Tongue (tissue), 2 donors: Measurements from ENCODE around the gene APOC4. TPM values are rescaled to one million over a fixed set of nuclear protein-coding genes. Genes with fewer than 3 reads are reported as not detected.
"Not testable (repeated sequence)": the region's sequence is repeated elsewhere in the genome, so short reads cannot be mapped to it uniquely, and the experiment has no call there.

Experiments used
- DNase-seq: peaks from one replicate; pipeline ENCODE4 v3.0.0-alpha.2; 2015
- total RNA-seq: library from RNA; depleted of rRNA; stranded (reverse); fragments of >200 nt; gene quantifications from one replicate; pipeline ENCODE4 v1.2.3, GENCODE V29; 2014

The APOC4 gene
- total RNA-seq, 1 donor from 2014 or later = not detected

GRCh38 chr19:44914433-44915206 lies 27.4 kb upstream of the APOC4 start, which contains the start of gene APOC1:
Gene APOC1 (plus strand): TSS chr19:44914608. CDS start chr19:44914892, 284 bp downstream.
- DNase-seq = peak; percentile 96

- DNase-seq = no peak
Observed at GRCh38 chr19:44924243-44924725, 17.8 kb upstream of the APOC4 start.

DNA sequence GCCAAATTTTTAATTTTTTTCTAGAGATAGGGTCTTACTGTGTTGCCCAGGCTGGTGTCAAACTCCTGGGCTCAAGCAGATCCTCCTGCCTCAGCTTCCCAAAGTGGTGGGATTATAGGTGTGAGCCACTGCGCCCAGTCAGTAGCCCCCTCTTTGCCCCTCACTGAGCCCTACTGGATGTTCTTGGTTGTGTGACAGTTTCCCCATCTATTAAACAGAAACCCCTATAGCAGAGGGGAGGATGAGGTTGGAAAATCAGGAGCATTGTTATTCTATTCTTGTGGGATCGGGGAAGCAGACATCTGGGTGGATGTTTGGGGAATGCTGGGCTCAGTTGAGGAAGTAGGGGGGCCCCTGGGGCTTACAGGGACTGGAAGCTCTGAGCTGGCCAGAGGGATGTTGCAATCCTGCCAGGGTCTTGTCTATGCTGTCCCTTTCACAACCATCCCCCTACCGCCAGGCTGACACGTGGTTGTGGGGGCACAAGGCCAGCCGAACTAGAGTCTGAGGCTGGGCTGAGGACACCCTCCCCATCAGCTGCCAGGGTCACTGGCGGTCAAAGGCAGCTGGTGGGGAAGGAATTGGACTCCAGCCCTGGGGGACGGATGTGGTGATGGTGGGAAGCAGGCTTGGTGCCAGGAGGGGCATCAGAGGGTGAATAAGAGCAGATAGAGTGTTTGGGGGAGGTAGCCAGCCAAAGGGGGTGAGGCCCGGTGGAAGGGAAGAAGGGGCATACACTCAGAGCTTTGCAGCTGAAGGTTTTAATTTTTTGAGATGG lies 16.7 kb upstream of the APOC4 start:
- peak; percentile 94 for DNase-seq

DNA sequence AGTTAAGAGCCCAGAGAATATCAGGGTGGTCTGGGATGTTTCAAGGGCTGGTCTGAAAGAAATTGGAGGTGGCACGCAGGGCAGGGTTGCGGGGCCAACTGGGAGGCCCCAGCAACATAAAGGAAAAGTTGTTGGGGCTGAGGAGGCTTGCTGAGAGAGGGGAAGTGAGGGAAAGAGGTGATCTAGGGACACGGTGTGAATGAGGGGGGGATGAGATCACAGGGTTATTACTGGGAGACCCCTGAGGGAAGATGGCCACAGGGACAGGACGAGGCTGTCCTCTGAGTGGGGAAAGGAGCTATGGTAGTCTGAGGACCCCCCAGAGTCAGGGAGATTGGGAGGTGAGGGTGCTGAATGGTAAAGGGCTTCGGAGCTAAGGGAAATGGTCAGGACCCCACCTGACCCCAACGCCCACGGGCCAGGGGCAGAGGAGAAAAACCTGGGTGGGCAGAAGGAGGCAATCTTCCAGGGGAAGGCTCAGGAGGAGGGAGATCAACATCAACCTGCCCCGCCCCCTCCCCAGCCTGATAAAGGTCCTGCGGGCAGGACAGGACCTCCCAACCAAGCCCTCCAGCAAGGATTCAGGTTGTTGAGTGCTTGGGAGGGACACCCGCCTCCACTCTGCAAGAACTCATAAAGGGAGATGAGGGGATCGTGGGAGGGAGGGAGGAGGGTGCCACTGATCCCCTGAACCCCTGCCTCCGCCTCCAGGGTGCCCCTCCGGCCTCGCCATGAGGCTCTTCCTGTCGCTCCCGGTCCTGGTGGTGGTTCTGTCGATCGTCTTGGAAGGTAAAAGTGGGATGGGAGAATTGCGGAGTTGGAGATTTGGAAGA lies 15.6 kb upstream of the APOC4 start:
- DNase-seq = not testable (repeated sequence)

DNA sequence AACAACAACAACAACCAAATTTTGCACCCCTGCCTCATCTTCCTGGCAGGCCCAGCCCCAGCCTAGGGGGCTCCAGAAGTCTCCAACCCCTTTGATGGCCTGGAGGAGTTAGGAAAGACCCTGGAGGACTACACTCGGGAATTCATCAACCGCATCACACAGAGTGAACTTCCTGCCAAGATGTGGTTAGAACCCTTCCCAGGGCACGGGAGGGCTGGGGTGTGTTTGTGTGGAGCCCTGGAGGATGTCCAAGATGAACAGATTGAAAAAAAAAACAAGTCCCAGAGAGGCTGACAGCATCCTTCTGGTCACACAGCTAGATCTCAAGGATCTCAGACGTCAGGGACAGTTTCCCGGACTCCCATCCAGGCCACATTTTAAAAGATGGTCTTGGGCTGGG lies 14.3 kb upstream of the APOC4 start:
- no peak for DNase-seq

DNA sequence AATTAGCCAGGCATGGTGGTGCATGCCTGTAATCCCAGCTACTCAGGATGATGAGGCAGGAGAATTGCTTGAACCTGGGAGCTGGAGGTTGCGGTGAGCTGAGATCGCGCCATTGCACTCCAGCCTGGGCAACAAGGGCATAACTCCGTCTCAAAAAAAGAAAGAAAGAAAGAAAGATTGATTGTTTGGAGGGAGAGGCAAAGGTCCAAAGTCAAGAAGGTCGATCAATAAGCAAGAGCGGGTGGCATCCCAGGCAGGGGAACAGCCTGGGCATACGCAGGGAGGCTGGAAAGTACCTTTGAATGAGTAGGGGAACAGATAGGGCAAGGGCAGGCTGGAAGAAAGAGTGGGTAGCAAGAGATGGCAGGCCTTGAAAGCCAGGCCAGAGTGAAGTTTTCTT lies 11.9 kb upstream of the APOC4 start:
- no peak for DNase-seq

GRCh38 chr19:44931541-44931940 lies 10.5 kb upstream of the APOC4 start:
- no peak for DNase-seq

- DNase-seq = no peak
Observed at GRCh38 chr19:44939668-44940067, 2.4 kb upstream of the APOC4 start.

DNA sequence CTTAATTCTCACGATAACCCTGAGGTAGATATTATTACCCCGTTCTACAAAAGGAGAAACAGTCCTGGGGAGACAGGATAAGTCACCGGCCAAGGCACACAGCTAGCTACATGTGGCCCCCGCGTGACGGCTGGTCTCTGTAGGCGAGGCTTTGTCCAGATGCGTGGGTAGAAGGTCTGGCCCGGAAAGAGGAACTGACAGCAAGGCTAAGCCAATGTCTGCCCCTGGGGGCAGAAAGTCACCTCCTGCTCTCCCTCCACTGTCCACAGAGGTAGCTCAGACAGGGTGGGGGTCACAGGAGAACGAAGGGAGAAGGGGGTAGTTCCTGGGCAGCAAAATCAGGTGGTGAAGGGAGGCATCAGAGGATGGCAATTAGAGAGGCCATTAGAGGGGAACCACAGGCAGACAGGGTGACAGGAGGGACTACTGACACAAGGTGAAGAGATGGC lies 1.8 kb downstream of the APOC4 start:
- no peak for DNase-seq

DNA sequence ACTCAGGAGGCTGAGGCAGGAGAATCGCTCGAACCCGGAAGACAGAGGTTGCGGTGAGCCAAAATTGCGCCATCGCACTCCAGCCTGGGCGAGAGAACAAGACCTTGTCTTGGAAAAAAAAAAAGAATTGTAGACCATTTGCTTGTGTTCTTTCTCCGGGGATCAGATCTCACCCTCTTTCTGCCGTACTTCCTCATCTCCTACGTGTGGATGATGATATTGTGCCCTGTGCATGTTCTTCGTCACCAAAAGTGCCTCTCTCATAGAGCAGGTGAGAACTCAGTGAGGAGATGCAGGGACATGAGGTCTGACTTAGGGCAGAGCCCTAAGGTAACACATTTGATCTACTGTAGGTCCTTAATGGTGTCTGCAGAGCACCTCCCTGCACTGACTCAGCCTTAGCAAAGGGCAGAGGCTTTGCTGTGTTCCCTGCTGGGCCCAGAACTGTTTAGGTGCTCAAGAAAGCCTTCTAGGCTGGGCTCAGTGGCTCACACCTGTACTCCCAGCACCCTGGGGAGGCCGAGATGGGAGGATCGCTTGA lies 5.1 kb downstream of the APOC4 start:
- no peak for DNase-seq

DNA sequence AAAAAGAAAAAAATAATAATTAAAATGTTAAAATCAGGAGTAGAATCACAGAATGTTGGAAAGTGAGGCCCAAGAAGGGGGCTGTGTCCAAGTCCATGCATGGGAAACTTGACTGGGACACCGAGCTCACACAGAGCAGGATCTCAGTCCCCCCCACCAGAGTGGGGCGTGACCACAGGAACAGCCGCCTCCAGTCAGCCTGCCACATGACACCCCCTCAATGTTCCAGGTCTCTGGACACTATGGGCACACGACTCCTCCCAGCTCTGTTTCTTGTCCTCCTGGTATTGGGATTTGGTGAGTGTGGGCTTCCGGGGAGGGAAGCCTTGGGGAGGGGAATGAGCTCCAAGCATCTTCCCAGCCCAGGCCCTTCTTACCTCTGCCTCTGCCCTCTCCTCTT lies 6.2 kb downstream of the APOC4 start:
- DNase-seq = no peak

DNA sequence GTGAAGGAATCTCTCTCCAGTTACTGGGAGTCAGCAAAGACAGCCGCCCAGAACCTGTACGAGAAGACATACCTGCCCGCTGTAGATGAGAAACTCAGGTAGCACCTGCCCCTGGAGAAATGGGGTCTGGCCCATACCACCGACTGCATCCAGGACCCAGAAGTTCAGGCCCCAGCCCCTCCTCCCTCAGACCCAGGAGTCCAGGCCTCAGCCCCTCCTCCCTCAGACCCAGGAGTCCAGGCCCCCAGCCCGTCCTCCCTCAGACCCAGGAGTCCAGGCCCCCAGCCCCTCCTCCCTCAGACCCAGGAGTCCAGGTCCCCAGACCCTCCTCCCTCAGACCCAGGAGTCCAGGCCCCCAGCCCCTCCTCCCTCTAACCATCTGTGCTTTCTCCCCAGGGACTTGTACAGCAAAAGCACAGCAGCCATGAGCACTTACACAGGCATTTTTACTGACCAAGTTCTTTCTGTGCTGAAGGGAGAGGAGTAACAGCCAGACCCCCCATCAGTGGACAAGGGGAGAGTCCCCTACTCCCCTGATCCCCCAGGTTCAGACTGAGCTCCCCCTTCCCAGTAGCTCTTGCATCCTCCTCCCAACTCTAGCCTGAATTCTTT lies 6.8 kb downstream of the APOC4 start:
- no peak for DNase-seq

DNA sequence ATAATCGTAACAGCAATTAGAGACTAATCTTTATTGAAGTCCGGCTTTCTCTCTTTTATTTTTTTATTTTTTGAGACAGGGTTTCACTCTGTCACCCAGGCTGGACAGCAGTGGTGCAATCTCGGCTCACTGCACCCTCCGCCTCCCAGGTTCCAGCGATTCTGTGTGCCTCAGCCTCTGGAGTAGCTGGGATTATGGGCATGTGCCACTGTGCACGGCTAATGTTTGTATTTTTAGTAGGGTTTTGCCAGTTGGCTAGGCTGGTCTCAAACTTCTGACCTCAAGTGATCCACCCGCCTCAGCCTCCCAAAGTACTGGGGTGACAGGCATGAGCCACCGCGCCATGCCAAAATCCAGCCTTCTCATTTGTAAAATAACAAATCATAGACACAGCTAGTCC lies 7.5 kb downstream of the APOC4 start:
- DNase-seq = no peak

GRCh38 chr19:44951179-44952159 lies 9.4 kb downstream of the APOC4 start:
- peak; percentile 94 for DNase-seq

GRCh38 chr19:44954278-44954648 lies 12.2 kb downstream of the APOC4 start:
- DNase-seq = no peak

GRCh38 chr19:44954649-44955504 lies 12.8 kb downstream of the APOC4 start, which contains the start of gene CLPTM1:
Gene CLPTM1 (plus strand): TSS chr19:44955380. CDS start chr19:44955396, 16 bp downstream.
- peak; percentile 98 for DNase-seq

- DNase-seq = no peak
Observed at GRCh38 chr19:44955505-44956439, 13.7 kb downstream of the APOC4 start.

DNA sequence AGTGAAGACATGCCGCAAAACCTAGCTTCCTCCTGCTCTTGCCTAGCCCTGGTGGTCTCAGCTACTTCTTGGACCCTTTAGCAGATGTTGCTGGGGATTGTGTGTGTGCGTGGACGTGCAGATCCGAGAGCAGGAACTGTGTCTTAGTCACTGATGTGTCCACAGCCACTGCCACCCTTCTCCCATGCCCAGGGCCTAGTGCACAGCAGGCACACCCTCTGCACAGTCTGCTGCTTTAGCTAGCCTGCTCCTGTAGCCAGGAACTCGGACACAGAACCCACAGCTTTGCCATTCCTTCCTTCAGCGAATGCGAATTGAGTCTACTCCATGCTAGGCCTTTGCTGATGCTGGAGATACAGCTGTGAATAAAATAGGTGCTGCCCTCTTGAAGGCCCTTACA lies 15.5 kb downstream of the APOC4 start:
- DNase-seq = no peak
